Duodenal mucosa (tissue), 2 donors: ENCODE data around the gene FREM3.
A peak's percentile ranks its signal among the peaks of the same experiment; 100 is the strongest.

Source experiments
- H3K27ac ChIP-seq: one replicate; pipeline ENCODE4 v1.7.0; 2013; ENCODE audit warnings: low read depth, low read length
- H3K27me3 ChIP-seq, 2 donors: one replicate each; pipeline ENCODE4 v1.7.0; 2013; ENCODE audit warnings: low read length in 2 of 2, control low read depth in 1 of 2; ENCODE audit not compliant: insufficient read depth in 2 of 2, control insufficient read depth in 1 of 2
- H3K36me3 ChIP-seq, 2 donors: one replicate each; pipeline ENCODE4 v1.7.0; 2013; ENCODE audit warnings: low read length in 2 of 2, control low read depth in 1 of 2; ENCODE audit not compliant: insufficient read depth in 2 of 2, control insufficient read depth in 1 of 2
- H3K4me1 ChIP-seq, 2 donors: one replicate each; pipeline ENCODE4 v1.7.0; 2013; ENCODE audit warnings: low read length in 2 of 2, control low read depth in 1 of 2; ENCODE audit not compliant: insufficient read depth in 2 of 2, control insufficient read depth in 1 of 2
- H3K4me3 ChIP-seq, 2 donors: one replicate each; pipeline ENCODE4 v1.7.0; 2013; ENCODE audit warnings: low read length in 2 of 2, low read depth in 1 of 2
- H3K9ac ChIP-seq, 2 donors: one replicate each; pipeline ENCODE4 v1.7.0; 2013; ENCODE audit warnings: low read length in 2 of 2, low read depth in 1 of 2
- H3K9me3 ChIP-seq, 2 donors: one replicate each; pipeline ENCODE4 v1.7.0; 2013; ENCODE audit warnings: low read length in 2 of 2, control low read depth in 1 of 2; ENCODE audit not compliant: control insufficient read depth in 1 of 2

FREM3 gene

DNA sequence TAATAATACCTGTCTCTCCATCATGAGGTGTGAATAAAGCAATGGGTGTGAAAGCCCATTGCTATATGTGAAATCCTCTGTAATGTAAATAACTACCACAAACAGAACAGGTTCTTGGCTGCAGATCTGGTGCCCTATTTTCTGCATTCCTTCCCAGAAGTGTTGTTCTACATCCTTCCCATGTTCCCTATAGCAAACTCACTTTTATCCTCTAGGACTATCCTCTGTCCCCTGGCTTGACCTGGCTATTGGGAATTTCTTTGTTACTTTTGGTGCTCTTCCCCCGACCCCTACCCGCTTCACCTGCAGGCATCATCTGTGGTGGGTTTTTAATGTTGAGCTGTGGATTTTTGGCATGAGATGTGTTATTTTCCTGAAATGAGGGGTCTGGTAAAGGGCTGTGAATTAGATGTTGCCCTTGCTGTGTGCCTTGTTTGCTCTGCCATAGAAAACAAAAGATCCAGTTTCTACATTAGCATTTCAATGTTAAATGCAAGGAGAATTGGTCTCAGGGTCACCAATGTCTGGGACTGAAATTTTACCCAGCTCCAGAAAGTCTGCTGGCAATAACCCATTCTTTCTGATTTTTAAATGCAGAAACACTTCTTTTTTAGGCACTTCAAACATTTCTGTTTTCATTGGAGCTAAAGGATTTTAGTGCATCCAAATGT is 13.6 kb upstream of the FREM3 start:
- no peaks in the 10 kb centered on the region for H3K27me3 ChIP-seq
- no peak overlapping the region for H3K27ac ChIP-seq
- no peak overlapping the region for H3K9ac ChIP-seq
- no peaks in the 10 kb centered on the region for H3K4me1 ChIP-seq
- no peaks in the 10 kb centered on the region for H3K36me3 ChIP-seq
- no peak overlapping the region for H3K4me3 ChIP-seq
- H3K9me3 ChIP-seq, result no peaks in the 10 kb centered on the region

DNA sequence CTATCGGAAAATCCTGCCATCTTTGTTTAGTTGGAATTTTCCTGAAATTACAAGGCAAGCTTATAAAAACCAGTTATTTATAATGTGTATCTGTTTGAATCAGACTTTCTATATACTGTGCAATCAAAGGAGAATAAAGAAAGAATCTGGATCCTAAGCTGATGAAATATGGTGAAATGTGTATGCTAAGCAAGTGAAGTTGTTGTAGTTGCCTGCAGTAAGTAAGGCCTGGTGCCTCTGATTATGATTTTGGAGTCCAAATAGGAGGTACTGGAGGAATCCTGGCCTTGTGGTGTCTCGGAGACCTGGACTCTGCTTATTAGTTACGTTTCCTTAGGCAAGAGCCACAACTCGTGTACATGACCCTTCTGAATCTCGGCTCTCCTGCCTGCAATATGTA is 13.1 kb upstream of the FREM3 start:
- Histone ChIP-seq H3K4me3 (no peak overlapping the region), H3K4me1 (no peaks in the 10 kb centered on the region), H3K9ac (no peak overlapping the region), H3K9me3 (no peaks in the 10 kb centered on the region), H3K27ac (no peak overlapping the region), H3K27me3 (no peaks in the 10 kb centered on the region), H3K36me3 (no peaks in the 10 kb centered on the region)

- no peaks in the 10 kb centered on the region for H3K4me1 ChIP-seq
- no peak overlapping the region for H3K9ac ChIP-seq
- H3K4me3 ChIP-seq, result no peak overlapping the region
- H3K27ac ChIP-seq, result no peak overlapping the region
- H3K9me3 ChIP-seq, result no peaks in the 10 kb centered on the region
- H3K36me3 ChIP-seq, result no peaks in the 10 kb centered on the region
- no peaks in the 10 kb centered on the region for H3K27me3 ChIP-seq
Measured at GRCh38 chr4:143712155-143712550, 11.7 kb upstream of the FREM3 start.

DNA sequence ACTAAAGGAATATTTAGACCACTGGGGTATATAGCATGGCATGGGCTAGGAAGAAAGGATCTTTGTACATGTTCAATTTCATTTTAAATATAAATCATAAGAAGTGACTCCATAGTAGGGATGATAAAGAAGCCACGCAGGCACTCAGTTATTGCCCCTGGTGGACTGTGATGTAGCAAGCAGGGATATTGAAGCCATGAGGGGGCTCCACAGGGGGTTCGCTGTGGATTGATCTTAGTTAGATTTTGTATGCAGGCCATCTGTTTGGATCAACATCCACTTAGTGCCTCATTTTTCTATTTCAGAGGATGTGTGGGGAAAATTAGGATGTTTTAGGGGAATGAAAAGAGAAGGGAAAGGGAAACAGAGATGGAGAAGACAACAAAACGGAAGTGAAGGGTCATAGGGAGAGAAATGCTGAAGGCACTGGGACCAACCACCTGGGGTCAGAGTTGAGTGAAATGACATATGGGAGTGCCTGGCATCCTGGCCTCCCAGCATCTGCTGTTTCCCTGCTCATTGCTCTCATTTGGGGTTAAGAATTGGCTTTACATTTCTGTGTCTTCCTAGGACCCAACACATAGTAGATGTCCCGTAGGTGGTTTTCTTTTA is 11.2 kb upstream of the FREM3 start:
- Histone ChIP-seq H3K4me3 (no peak overlapping the region), H3K9me3 (no peaks in the 10 kb centered on the region), H3K36me3 (no peaks in the 10 kb centered on the region), H3K9ac (no peak overlapping the region), H3K4me1 (no peaks in the 10 kb centered on the region), H3K27me3 (no peaks in the 10 kb centered on the region), H3K27ac (no peak overlapping the region)

DNA sequence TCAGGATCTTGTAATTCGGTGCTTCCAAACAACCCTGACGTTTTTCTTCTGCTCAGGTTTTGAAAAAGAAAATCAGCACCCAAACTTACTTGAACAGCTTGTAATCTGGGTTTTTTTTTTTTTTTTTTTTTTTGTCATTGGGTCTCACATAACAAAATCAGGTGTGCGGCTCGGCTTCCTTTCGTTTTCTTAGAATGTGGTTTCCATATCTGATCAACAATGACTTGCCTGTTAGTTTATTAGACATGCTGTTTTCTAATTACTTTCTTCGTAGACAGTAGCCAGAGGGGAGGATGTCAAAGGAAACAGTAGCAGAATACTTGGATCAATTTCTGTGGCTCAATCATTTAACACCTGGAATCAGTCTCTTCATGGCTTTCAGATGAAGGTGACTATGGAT is 890 bp upstream of the FREM3 start:
- H3K9ac ChIP-seq, result no peak overlapping the region
- no peaks in the 10 kb centered on the region for H3K36me3 ChIP-seq
- peaks cover 28 to 30% of the 10 kb centered on the region in 2 donors for H3K27me3 ChIP-seq
- H3K27ac ChIP-seq, result no peak overlapping the region
- no peaks in the 10 kb centered on the region for H3K9me3 ChIP-seq
- no peaks in the 10 kb centered on the region for H3K4me1 ChIP-seq
- no peak overlapping the region for H3K4me3 ChIP-seq

DNA sequence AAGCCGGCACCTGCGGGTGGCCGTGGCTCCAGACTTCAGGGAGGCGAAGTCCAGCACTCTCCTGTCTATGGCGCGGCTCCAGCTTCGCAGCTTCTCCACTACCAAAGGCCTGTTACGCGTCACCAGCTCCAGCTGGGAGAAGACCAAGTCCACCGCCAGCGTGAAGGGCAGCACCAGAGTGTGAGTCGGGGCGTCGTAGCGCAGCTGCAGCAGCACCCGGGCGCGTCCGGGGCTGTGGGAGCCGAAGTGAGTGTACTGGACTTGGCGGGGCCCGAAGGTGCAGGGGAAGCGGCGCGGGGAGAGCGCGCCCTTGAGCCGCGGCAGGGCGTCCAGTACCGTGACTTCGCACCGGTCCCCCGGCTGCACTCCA is 444 bp downstream of the FREM3 start:
- peaks cover 28 to 30% of the 10 kb centered on the region in 2 donors for H3K27me3 ChIP-seq
- no peak overlapping the region for H3K9ac ChIP-seq
- no peak overlapping the region for H3K27ac ChIP-seq
- no peaks in the 10 kb centered on the region for H3K9me3 ChIP-seq
- peak overlapping the region in 1 of 2 donors; percentile 40 for H3K4me3 ChIP-seq
- no peaks in the 10 kb centered on the region for H3K36me3 ChIP-seq
- H3K4me1 ChIP-seq, result no peaks in the 10 kb centered on the region

DNA sequence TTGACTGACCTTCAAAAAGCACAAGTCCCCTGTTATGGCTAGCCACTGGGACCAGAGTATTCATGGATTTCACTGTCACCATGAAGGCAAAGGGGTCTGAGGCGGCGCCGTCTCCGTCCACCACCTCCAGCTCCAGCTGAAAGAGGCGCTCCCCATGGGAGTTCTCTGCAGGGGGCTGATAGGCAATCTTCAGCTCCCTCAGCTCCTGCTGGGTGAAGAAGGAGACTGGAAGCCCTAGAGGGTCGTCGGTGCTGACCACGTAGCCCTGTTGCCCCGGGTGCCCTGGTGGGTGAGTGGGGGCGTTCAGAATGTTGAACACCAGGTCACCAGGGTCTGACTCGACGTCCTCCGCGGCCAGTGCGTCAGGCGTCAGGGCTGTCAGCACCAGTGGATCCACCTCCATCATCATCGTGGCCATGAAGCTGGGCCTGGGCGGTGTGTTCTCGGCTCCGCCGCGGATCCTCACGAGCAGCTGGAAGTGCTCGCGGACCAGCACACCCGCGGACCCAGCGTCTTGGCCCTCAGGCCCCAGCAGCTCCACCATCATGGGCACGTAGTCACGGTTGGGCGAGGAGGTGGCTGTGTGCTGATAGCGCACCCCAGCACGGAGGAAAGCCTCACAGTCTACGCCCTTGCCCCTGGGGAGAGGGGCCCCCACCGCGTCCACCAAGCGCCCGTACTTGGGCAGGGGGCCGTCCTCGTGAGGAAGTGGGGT is 987 bp downstream of the FREM3 start:
- H3K9me3 ChIP-seq, result no peaks in the 10 kb centered on the region
- H3K27me3 ChIP-seq, result peaks cover 28 to 30% of the 10 kb centered on the region in 2 donors
- peak overlapping the region in 1 of 2 donors; percentile 40 for H3K4me3 ChIP-seq
- no peak overlapping the region for H3K9ac ChIP-seq
- no peak overlapping the region for H3K27ac ChIP-seq
- H3K36me3 ChIP-seq, result no peaks in the 10 kb centered on the region
- H3K4me1 ChIP-seq, result no peaks in the 10 kb centered on the region

GRCh38 chr4:143693856-143694255 is 6.6 kb downstream of the FREM3 start:
- H3K27ac ChIP-seq, result no peak overlapping the region
- H3K36me3 ChIP-seq, result no peaks in the 10 kb centered on the region
- no peak overlapping the region for H3K4me3 ChIP-seq

GRCh38 chr4:143692241-143692640 is 8.2 kb downstream of the FREM3 start:
- no peak overlapping the region for H3K9ac ChIP-seq
- no peaks in the 10 kb centered on the region for H3K9me3 ChIP-seq
- H3K4me3 ChIP-seq, result no peak overlapping the region
- H3K27ac ChIP-seq, result no peak overlapping the region
- H3K27me3 ChIP-seq, result no peaks in the 10 kb centered on the region
- H3K36me3 ChIP-seq, result no peaks in the 10 kb centered on the region
- no peaks in the 10 kb centered on the region for H3K4me1 ChIP-seq

More at GRCh38 chr4:143693856-143694255, 6.6 kb downstream of the FREM3 start:
- Histone ChIP-seq H3K27me3 (peaks cover 2 to 5% of the 10 kb centered on the region in 2 donors), H3K4me1 (no peaks in the 10 kb centered on the region), H3K9ac (no peak overlapping the region), H3K9me3 (no peaks in the 10 kb centered on the region)

DNA sequence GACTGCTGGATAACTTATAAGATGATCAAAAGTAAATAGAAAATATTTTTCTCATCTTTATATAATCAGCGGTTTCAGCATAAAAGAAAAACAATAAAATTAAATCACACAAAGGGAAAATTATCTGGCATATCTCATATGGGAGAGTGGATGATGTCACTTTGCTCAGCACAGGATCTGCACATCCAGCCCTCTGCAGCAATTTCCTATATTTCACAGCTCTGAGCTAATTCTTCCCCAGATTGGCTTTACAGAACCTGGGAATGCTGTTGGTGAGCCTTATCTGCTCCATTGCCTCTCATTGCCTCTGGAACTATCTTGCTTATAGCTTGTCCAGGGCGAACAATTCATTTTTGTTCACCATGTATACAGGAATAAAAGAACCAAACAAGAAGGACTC is 21.0 kb downstream of the FREM3 start:
- H3K9ac ChIP-seq, result no peak overlapping the region
- no peaks in the 10 kb centered on the region for H3K4me1 ChIP-seq
- H3K27me3 ChIP-seq, result no peaks in the 10 kb centered on the region
- H3K27ac ChIP-seq, result no peak overlapping the region
- H3K9me3 ChIP-seq, result no peaks in the 10 kb centered on the region
- H3K4me3 ChIP-seq, result no peak overlapping the region
- no peaks in the 10 kb centered on the region for H3K36me3 ChIP-seq
